D341Med (cell line): ENCODE results near the gene LRMDA.

ENCODE experiments used
- DNase-seq: peaks from one replicate; pipeline ENCODE4 v3.0.0; 2012; ENCODE audit warnings: low spot score

LRMDA gene

DNA sequence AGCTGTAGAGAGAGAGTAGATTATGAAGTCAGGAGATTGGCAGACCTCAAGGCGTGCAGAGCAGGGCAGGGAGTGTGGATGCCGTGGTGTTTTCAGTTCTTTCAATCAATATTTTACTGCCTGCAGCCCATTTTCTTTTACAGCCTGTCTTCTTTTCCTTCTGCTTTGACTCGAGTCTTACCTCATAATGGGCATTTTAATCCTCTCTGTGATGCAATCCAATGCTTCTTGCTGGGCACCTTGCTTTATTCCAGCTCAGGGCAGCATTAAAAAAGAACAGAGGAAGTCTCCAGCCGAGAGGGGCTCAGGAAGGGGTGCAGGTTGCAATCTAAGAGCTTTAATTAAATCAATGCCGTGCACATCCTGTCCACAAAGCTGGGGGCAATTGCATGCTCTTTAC is 839.0 kb downstream of the LRMDA start:
- no peak for DNase-seq

- no peak for DNase-seq
Observed at GRCh38 chr10:76274933-76275332, 843.5 kb downstream of the LRMDA start.

DNA sequence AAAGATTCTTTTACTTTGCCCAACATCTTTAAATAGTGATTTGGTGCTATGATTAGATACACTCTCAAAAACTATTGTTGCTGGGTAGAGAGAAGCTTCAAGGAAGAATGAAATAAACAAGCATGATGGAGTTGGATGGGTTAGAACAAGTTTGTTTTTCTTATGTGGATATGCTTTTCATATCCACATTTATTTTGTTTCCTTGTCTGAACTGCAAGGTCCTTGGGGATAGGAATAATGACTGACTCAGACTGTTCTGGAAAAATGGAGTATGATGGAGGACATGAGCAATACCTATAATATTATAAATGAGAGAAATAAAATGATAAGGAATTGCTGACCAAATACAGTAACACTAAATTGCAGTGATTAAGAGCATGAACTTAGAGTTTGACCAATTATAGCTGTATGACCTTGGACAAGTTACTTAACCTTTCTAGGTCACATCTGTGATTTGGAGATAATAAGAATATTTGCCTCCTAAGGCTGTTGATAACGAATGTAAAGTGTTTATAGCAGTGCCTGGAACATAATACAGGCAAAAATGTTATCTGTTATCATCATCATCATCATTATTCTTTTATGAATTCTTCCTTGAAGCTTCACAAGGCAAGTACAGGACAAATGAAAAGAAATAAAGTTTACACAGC is 847.5 kb downstream of the LRMDA start:
- no peak for DNase-seq

DNA sequence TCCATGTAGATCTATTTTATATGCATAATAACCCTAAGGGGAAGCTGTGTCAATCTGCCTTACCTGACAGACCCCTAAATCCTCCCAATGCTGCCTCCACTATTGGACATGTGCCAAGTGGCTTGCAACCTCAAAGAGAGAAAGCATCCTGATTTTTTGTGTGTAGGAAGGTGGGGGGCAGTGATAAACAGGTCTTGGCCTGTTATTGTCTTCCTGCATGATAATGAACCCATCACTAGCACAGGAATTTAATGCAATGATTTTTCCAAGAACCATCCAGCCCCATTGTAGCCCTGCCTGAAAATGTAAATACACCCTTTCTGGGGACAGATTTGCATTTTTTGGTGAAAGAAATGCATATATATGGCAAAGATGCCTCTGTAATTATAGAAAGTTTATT is 850.2 kb downstream of the LRMDA start:
- DNase-seq: no peak

DNA sequence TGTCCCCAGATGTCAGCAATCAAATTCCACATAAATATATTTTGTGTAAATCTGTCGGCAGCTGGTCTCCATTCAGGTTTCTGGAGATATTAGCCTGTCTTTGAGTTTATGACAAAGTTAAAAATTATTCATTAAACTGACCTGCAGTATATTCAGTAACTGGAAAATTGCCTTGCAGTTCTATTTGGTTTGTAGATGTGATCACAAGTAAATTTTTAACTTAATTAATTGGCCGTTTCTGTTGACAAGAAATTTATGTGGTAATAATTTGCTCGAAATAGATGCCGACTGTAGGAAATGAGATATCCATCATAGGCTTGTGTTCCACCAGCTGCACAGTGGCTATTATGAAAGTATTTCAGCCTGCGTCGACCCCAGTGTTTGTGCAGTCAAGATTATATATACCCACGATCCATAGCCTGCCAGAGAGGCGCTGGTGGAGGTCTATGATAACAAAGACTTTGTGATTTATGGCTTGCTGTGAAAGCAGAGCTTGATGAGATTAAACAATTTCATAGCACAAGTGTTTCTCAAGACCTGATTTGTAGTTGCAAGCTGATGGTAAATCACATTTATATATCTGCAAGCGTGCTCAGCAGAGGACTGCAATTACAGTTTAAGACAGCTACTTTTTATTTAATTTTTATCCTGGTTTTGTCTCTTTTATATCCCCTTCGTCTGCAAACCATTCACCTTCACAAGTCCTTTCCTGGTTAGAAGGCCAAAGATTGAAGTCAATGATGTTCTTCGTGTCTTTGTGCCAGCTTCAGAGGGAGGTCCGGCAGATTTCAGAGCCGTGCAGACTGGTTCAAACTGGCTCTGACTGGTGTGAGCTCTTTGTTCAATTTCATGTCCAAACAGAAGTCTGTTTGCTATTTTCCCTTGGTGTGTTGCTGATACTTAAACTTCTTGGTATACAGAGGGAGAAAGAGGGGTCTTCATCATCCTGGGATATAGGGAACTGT is 850.9 kb downstream of the LRMDA start:
- no peak for DNase-seq

GRCh38 chr10:76284351-76284750 is 852.9 kb downstream of the LRMDA start:
- no peak for DNase-seq

DNA sequence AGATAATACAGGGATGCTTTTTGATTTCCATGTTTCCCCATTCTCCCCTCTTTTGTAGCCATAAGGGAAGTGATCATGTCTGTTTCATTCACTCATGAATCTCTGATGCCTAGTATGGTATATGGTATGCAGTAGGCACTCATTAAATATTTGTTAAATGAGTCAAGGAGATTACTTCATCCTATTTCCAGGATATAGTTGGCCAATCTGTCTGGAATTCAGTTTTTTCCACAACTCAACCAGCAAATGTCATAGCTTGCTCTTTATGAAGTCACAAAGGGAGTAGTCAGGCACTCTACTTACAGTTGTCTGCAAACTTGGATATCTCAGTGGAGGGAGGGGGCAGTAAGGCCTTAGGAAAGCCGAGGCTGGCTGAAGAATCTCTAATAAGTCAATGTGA is 853.6 kb downstream of the LRMDA start:
- no peak for DNase-seq

GRCh38 chr10:76285515-76285914 is 854.1 kb downstream of the LRMDA start:
- no peak for DNase-seq

DNA sequence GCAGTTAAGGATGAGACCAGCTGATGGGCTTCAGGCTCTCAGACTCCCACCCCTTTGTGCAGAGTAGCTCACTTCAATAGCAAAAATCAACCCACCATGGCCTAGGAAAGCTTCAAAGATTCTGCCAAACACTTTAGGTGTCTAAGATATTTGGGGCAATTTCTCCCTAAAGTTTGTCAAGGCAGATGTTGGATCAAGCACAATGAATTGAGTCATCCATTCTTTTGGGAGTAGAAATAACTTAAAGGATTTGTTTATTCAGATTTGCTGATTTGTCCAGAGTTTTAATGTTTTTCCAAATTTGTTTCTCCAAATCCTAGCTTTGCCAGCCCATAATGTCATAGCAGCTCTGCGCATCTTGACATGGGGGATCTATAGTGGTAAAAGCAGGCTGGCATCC is 855.1 kb downstream of the LRMDA start:
- DNase-seq: no peak

GRCh38 chr10:76287856-76288255 is 856.4 kb downstream of the LRMDA start:
- DNase-seq: no peak

- no peak for DNase-seq
Observed at GRCh38 chr10:76291175-76291574, 859.8 kb downstream of the LRMDA start.

- DNase-seq: no peak
Observed at GRCh38 chr10:76291885-76292284, 860.5 kb downstream of the LRMDA start.

DNA sequence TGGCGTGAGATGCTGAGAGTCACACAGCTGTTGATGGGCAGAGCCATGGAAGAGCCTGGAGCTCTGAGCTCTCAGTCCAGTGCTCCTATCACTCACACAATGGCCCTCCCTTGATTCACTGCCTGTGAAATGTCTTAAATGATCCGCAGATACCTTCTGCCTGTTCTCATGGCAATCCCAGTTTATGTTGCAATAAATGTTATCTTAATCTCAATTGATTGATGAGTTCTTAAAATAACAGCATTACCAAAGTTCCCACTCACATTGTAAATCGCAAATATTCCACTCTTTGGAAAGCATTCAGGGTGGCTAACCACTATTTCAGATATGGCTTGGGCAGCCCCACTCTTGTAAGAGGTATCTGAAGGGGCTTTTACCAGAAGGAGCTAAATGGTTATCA is 865.5 kb downstream of the LRMDA start:
- no peak for DNase-seq

DNA sequence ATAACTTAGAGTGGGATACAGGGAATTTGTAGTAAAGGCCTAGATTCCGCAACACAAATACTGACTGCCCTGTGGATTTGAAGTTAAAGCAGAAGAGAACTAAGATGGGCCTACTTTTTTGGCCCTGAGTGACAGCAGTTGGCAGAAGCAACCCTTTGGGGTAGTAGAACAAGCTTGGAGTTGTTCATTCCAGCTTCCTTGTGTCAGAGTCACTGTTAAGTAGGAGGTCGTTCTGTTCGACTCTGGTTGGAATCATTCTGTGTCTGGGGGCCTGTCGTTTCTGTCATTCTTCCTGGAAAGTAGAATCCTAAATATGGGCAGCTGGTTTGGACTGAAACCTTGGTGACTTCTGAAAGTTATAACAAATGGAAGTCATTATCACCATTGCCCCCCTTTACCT is 865.9 kb downstream of the LRMDA start:
- no peak for DNase-seq

- no peak for DNase-seq
Observed at GRCh38 chr10:76297780-76298281, 866.4 kb downstream of the LRMDA start.

DNA sequence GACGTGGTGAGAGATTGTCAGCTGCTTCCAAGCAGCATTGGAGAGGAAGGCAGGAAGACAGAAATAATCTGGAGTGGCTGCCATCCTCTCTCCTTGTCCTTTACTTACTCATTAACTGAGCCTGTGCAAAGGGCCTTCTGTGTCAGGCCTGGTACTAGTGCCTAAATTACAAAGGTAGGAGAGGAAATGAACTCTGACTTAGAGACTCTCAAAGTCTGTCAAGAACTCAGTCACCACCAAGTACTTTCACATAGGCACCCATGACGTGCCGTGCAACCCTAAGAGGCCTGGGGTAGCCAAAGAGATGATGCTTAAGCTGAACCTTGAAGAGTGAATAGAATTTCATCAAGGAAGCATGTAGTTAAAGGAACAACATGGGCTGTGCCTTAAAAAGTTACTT is 866.9 kb downstream of the LRMDA start:
- no peak for DNase-seq

GRCh38 chr10:76299501-76299900 is 868.1 kb downstream of the LRMDA start:
- no peak for DNase-seq

- no peak for DNase-seq
Observed at GRCh38 chr10:76301211-76301610, 869.8 kb downstream of the LRMDA start.

DNA sequence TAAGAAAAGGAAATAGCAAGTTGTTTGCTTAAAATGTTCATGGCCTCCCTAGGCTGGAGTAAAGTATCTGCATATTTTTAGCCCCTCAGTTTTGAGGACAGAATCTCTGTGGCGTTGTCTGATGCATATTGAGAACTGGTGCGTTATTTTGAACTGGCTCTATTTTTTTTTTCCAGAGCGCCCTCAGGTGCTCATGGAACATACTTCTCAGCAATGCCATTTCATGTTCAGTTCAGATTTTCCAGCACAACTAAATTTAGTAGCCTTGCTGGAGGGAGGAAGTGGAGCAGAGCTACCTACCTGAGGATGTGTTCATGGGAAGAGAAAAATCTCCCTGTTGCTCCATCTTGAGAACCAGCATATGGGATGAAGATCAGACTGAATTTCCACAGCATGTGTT is 870.5 kb downstream of the LRMDA start:
- DNase-seq: no peak

DNA sequence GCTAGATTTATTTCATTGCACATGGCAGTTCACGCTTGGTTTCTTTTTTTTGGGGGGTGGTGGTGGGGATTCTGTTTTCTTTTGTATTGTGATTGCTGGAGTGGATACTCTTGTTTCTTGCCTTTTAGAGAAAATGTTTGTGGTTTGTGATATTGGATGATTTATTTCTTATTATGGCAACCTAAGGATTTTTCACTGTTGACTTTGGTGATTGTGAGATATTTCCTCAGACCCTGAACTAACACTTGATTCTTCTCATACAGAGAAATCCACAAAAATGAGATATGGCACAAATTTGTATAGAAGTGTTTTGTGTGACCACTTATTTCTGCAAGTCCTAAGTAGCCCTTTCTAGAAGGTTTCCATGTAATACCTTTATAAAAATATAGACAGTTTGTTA is 871.1 kb downstream of the LRMDA start:
- DNase-seq: no peak

GRCh38 chr10:76302961-76303630 is 871.7 kb downstream of the LRMDA start:
- no peak for DNase-seq

GRCh38 chr10:76303682-76304316 is 872.4 kb downstream of the LRMDA start:
- peak; percentile 45 for DNase-seq
